GM12891 (cell line): Measurements from ENCODE around the gene RTTN.

Source experiments
- DNase-seq: peaks from one replicate; pipeline ENCODE4 v3.0.0; 2011; ENCODE audit warnings: low spot score; ENCODE audit not compliant: insufficient read length
- FAIRE-seq: peaks from 2 replicates; lab custom pipeline; 2011; peaks lifted over from hg19 to GRCh38; lab: Jason Lieb, UNC
- PAX5 ChIP-seq: IDR thresholded peaks from 2 replicates; pipeline ENCODE4 v1.6.1; 2011; ENCODE audit warnings: low read length, moderate library complexity, mild to moderate bottlenecking; ENCODE audit not compliant: insufficient read depth, severe bottlenecking
- POLR2A ChIP-seq: IDR thresholded peaks from 2 replicates; pipeline ENCODE4 v1.6.1; 2011; ENCODE audit warnings: low read depth, low read length, control low read depth
- POLR2AphosphoS5 ChIP-seq: IDR thresholded peaks from 2 replicates; pipeline ENCODE4 v1.6.1; 2011; ENCODE audit warnings: low read depth, low read length, control low read depth
- POU2F2 ChIP-seq: IDR thresholded peaks from 2 replicates; pipeline ENCODE4 v1.6.1; 2011; ENCODE audit warnings: low read depth, mild to moderate bottlenecking, control low read depth, low read length, moderate library complexity
- SPI1 ChIP-seq: IDR thresholded peaks from 2 replicates; pipeline ENCODE4 v1.6.1; 2011; ENCODE audit warnings: low read depth, low read length, control low read depth
- TAF1 ChIP-seq: IDR thresholded peaks from 2 replicates; pipeline ENCODE4 v1.6.1; 2011; ENCODE audit warnings: low read depth, low read length, control low read depth

The RTTN gene

DNA sequence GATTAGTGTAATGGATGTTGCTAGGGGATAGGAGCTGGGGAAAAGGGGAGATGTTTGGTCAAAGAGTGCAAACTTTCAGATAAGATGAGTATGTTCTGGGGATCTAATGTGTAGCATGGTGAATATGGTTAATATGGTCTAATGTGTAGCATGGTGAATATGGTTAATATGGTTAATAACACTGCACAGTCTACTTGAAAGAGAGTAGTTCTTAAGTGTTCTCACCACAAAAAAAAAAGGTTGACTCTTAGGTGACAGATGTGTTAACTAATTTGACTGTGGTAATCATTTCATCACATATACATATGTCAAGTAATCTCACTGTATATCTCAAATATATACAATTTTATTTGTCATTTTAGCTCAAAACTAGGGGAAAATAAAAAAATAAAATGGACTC, 136.5 kb downstream of the RTTN start:
- FAIRE-seq (peak; percentile 31), DNase-seq (no peak)
- TF ChIP-seq TAF1 = no peak
- no peak for TF ChIP-seq PAX5
- TF ChIP-seq POLR2AphosphoS5 = no peak
- TF ChIP-seq POLR2A = no peak
- no peak for TF ChIP-seq POU2F2
- no peak for TF ChIP-seq SPI1

DNA sequence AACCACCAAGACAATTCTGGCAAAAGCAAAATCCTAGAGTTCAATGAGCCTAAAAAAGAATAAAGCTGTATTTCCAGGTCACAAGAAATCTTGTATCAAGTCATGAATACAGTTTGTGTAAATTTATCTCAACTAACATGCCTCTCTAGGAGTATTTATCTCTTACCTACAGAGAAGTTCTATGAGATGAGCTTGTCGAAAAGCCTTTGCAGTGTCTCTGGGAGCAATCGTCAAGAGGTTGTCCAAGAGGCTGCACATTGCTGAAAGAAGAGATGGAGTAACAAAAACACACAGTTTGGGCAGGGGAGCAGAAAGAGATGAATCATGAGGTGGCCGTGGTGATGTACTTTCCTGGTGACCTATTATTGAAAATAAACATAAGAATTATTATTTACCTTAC, 145.8 kb downstream of the RTTN start:
- FAIRE-seq = no peak
- no peak for DNase-seq
- no peak for TF ChIP-seq POLR2A
- no peak for TF ChIP-seq SPI1
- TF ChIP-seq PAX5 = no peak
- no peak for TF ChIP-seq POLR2AphosphoS5
- TF ChIP-seq TAF1 = no peak
- no peak for TF ChIP-seq POU2F2

DNA sequence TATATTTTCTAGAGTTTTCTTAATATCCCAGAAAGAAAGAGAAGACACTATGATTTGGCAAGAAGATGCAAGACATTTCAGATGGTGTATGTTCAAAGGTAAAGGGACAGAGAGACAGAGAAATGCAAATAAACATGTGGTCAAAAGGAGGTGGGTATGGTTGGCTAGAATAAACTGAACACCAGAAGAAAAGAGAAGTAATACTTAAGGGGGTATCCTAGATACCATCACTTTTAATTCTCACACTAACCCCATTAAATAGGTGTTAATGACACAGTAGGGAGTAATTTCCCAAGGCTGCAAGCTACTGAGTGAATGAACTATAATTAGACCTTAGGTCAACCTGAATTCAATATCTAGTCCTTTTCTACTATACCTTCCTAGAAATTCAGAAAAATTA, 146.6 kb downstream of the RTTN start:
- FAIRE-seq (peak; percentile 58), DNase-seq (peak; percentile 18)
- no peak for TF ChIP-seq POLR2AphosphoS5
- no peak for TF ChIP-seq TAF1
- no peak for TF ChIP-seq PAX5
- TF ChIP-seq POLR2A = no peak
- no peak for TF ChIP-seq SPI1
- 0 out of 2 replicates have a peak, but pooled peaks have one; percentile 40 for TF ChIP-seq POU2F2

DNA sequence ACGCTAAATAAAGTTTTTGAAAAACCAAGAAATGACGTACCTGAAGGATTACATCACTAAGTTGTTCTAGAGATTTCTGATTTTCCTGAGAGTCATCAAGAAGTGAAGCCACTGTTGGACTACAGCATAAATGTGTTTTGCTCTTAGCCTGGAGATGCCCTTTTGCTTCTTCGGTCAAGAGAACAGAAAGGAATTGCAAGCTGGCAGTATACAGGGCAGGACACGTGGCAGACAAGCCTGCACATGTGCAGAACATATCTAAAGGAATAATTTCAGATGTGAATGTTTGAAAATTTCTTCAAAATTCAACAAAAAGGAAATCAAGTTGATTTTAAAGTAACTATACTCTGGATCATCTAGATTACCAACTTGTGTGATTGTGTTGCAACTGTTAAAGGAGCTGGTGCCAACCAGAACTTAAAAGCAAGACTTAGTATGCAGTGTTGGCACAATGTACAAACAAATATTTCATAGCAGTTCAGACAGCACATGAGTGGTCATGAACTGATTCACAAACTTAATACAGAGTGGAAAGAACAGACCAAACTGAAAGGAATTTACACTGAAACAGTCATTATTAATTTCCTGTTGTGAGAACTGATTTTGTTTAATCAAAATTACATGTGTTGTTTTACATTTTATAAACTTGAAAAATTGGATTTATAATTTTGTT, 157.4 kb downstream of the RTTN start:
- no peak for DNase-seq
- peak; percentile 55 for FAIRE-seq
- no peak for TF ChIP-seq POLR2A
- TF ChIP-seq PAX5 = no peak
- TF ChIP-seq TAF1 = no peak
- TF ChIP-seq POLR2AphosphoS5 = no peak
- no peak for TF ChIP-seq POU2F2
- TF ChIP-seq SPI1 = no peak

DNA sequence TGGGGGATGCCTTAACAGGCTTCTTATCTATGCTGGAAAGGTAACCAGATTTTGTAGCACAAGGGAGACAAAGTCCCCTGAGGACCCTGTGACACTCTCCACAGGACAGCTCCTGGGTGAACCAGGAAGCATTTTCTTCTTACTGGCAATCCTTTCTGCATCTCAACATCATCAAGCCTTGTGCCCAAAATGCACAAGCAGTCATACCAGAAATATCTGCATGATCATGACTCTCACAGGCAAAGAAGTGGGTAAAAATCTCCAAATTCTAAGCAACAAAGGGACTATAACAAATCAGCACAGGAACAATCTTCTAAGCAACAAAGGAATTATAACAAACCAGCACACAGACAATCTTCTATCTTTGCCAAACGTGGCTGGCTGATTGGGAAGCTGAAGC, 158.7 kb downstream of the RTTN start:
- TF ChIP-seq POLR2AphosphoS5 (no peak), TAF1 (no peak), SPI1 (no peak), POU2F2 (no peak), POLR2A (no peak)
- FAIRE-seq = no peak
- DNase-seq = no peak

DNA sequence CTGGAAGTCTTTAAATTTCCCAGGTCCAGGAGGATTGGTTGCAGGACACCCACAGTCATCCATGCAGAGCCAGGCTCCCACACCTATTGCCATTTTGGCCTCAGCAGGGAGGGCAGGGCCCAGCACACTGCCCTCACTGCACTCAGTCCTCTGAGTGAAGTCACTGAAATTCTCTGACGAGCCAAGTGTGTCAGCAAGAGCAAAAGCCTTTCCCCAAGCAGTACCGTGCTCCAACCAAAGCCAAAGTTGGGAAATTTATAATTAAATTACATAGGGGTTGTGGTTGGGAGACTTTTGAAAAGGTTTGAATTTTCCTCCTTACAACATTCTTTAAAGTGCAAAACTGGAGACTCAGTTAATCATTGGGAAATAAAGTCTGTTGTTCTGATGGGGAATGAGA, 159.3 kb downstream of the RTTN start:
- no peak for TF ChIP-seq POLR2AphosphoS5
- no peak for TF ChIP-seq TAF1
- no peak for TF ChIP-seq POLR2A
- no peak for TF ChIP-seq POU2F2
- TF ChIP-seq SPI1 = no peak
- TF ChIP-seq PAX5 = no peak
- DNase-seq = no peak

DNA sequence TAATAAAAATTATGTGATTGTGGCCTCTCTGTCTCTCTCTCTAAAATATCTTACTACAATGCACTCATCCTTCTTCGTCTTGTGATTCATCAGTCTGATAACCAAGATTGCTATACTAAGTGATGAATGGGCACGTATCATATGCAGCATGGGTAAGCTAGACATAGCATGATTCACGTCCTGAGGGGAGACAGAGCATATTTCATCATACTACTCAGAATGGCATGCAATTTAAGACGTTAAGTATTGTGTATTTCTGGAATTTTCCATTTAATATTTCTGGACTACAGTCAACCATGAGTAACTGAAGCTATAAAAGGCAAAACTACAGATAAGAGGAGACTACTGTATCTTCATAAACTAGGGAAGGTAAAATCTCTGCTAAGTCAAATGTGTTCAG, 160.9 kb downstream of the RTTN start:
- no peak for TF ChIP-seq POLR2AphosphoS5
- TF ChIP-seq PAX5 = no peak
- no peak for TF ChIP-seq SPI1
- TF ChIP-seq POU2F2 = no peak
- FAIRE-seq = no peak
- no peak for DNase-seq

More for the DNA sequence above, 159.3 kb downstream of the RTTN start:
- FAIRE-seq = no peak

DNA sequence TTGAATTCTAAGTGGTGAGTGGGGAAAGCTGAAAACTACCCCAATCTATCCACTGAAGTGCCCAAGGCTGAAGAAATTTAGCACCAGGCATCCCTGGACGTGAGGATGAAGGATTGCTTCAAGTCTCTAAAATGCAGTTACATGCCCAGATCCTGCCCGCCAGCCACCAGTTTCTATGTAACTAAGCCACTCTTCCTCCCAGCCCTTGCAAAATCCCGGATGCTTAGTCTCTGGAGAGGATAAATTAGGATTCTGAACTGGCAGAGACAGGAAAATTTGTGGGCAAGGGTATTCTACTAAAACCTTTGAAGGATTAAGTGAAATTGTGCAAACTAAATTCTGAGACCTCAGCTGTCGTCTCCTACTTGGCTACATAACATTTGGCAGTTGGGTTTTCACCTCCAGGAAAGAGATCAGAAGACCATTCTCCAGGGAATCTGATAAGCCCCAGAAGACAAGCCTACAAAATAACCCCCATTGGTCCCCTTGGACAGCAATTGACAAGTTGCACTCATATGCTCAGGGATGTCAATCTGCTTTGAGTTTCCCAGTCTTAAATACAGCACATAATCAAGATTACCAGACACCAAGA, 163.9 kb downstream of the RTTN start:
- TF ChIP-seq PAX5 = no peak
- TF ChIP-seq POLR2A = no peak
- TF ChIP-seq SPI1 = no peak
- no peak for TF ChIP-seq TAF1
- TF ChIP-seq POLR2AphosphoS5 = no peak
- no peak for TF ChIP-seq POU2F2
- DNase-seq (no peak), FAIRE-seq (no peak)

DNA sequence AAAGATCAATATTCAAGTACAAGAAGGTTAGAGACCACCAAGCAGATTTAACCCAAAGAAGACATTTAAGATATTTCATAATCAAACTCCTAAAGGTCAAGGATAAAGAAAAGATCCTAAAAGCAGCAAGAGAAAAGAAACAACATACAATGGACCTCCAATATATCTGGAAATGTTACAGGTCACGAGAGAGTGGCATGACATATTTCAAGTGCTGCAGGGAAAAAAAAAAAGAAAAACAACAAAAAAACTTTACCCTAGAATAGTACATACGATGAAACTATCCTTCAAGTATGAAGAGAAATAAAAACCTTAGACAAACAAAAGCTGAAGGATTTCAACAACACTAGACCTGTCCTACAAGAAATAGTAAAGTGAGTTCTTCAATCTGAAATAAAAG, 166.3 kb downstream of the RTTN start:
- DNase-seq = no peak
- TF ChIP-seq POU2F2 (no peak), SPI1 (no peak), TAF1 (no peak), PAX5 (no peak), POLR2A (no peak), POLR2AphosphoS5 (no peak)
- FAIRE-seq = no peak

DNA sequence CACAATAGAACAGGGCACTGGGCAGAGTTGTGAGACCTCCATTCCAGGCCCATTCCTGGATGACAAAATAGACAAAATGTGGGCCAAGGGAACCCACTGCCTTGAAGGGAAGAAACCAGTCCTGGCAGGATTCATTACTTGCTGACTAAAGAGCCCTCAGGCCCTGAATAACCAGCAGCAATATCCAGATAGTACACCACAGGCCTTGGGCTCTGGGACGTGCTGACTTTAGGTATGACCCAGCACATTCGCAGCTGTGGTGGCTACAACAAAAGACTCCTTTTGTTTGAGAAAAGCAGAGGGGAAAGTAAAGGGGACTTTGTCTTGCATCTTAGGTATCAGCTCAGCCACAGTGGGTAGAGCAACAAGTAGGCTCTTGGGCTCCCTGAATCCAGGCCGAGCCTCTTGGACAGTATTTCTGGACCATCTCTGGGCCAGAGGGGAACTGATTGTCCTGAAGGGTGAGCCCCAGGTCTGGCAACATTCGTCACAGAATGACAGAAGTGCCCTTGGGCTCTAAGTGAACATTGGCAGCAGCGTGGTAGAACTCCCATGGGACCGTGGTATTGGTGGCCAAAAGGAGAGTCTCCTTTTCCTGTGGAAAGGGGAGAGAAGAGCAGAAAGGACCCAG, 167.9 kb downstream of the RTTN start:
- TF ChIP-seq SPI1 (no peak), TAF1 (no peak), POLR2AphosphoS5 (no peak), POU2F2 (no peak), PAX5 (no peak), POLR2A (no peak)
- DNase-seq (no peak), FAIRE-seq (no peak)

DNA sequence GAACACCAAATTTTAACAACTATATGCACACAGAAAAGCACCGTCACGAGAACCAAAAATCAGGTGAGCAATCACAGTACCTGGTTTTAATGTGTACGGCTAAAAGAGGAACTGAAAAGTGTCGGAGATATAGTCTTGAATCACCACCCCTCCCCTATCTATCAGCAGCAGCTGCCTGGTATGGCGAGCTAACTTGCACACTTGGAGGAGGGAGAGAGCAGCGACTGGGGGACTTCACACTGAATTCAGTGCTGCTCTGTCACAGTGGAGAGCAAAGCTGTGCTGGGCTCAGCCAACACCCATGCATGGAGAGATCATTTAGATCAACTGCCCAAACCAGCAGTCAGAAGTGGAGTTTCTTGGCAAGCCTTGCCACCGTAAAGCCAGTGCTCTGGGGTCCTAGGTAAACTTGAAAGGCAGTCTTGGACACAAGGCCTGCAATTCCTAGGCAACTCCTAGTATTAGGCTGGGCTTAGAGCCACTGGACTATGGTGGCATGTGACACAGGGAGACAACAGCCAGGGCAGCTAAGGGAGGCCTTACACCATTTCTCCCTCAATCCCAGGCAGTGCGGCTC, 168.6 kb downstream of the RTTN start:
- FAIRE-seq (peak; percentile 96), DNase-seq (peak; percentile 26)
- TF ChIP-seq POLR2AphosphoS5 (peak; percentile 33; the same call in 1 of the 2 replicates), PAX5 (peak; percentile 51), TAF1 (0 out of 2 replicates have a peak, but pooled peaks have one; percentile 52), SPI1 (peak; percentile 100), POLR2A (peak; percentile 59; the same call in 1 of the 2 replicates), POU2F2 (peak; percentile 90)
